Aorta (tissue), 5 donors: ENCODE results near the gene CEP295NL. TPM values are rescaled to one million over a fixed set of nuclear protein-coding genes. Genes with fewer than 3 reads are reported as not detected.
"Not testable (repeated sequence)": the region's sequence is repeated elsewhere in the genome, so short reads cannot be mapped to it uniquely, and the experiment has no call there.

Experiments used
- ATAC-seq: fragments of 200-7000 bp; cut with Tn5 transposase; one replicate; pipeline ENCODE4 v1.9.1; 2022; ENCODE audit warnings: moderate library complexity; ENCODE audit not compliant: low FRiP score
- DNase-seq, 2 donors: peaks; one replicate each; pipeline ENCODE4 v3.0.0-alpha.2; 2020
- H3K27ac ChIP-seq, 2 donors: one replicate each; pipeline ENCODE4 v1.5.1; 2013; ENCODE audit warnings: low read length in 2 of 2, mild to moderate bottlenecking in 2 of 2, moderate library complexity in 2 of 2, control low read depth in 1 of 2, inconsistent platforms in 1 of 2, low read depth in 1 of 2
- H3K27me3 ChIP-seq, 2 donors: one replicate each; pipeline ENCODE4 v1.6.1; 2013; ENCODE audit warnings: control low read depth in 1 of 2, low read length in 1 of 2, mild to moderate bottlenecking in 1 of 2, moderate library complexity in 1 of 2; ENCODE audit not compliant: insufficient read depth in 2 of 2, control insufficient read depth in 1 of 2
- H3K36me3 ChIP-seq, 2 donors: one replicate each; pipeline ENCODE4 v1.6.1; 2013; ENCODE audit warnings: control low read depth in 1 of 2, low read length in 1 of 2, mild to moderate bottlenecking in 1 of 2; ENCODE audit not compliant: insufficient read depth in 2 of 2, control insufficient read depth in 1 of 2
- H3K4me1 ChIP-seq, 2 donors: one replicate each; pipeline ENCODE4 v1.6.1; 2013; ENCODE audit warnings: low read length in 2 of 2, control low read depth in 1 of 2, mild to moderate bottlenecking in 1 of 2, moderate library complexity in 1 of 2; ENCODE audit not compliant: insufficient read depth in 2 of 2, control insufficient read depth in 1 of 2
- H3K4me3 ChIP-seq, 2 donors: one replicate each; pipeline ENCODE4 v1.5.1; 2013; ENCODE audit warnings: low read length in 2 of 2, control low read depth in 1 of 2, mild to moderate bottlenecking in 1 of 2
- H3K9me3 ChIP-seq: one replicate; pipeline ENCODE4 v1.6.1; 2013; ENCODE audit warnings: mild to moderate bottlenecking, low read length; ENCODE audit not compliant: control insufficient read depth
- WGBS, 2 donors: extraction: QIAGEN DNeasy Blood & Tissue Kit; methylation state at CpG; one replicate each; pipeline ENCODE4 v1.1.7; 2013; 5-methylcytosine and 5-hydroxymethylcytosine counted together
- intact Hi-C, 2 donors: fragments of 100-400 bp; cut with DNase I; formaldehyde crosslinking; loops; one replicate each; pipeline versions ENCODE4 v1.14.2 to v1.15.0; 2022
- long read RNA-seq, 2 donors: library from polyadenylated mRNA; unstranded; transcript quantifications; one replicate each; pipeline ENCODE4 v2.0.0, GENCODE V29; 2020 to 2021
- polyA plus RNA-seq, 2 donors: library from polyadenylated mRNA; stranded (reverse); fragments of 200-250 nt; gene quantifications; one replicate each; pipeline ENCODE4 v1.2.3, GENCODE V29; 2013
- total RNA-seq, 2 donors: library from RNA; stranded (reverse); fragmentation: NEBNext Ultra II Directional; extraction: Animal tissue kit (Norgen Biotek cat#: 25700); gene quantifications; one replicate each; pipeline ENCODE4 v1.2.1, GENCODE V29; 2021
- donor health status: healthy with polysubstance abuse.
- donor health status: Bipolar disorder and iron deficiency.
- donor health status: DM: no; HTN: no; CAD: no.
- donor health status: DM: no; HTN: no; CAD: no.
- donor health status: DM: yes; HTN: yes; CAD: no.

The CEP295NL gene, protein sequence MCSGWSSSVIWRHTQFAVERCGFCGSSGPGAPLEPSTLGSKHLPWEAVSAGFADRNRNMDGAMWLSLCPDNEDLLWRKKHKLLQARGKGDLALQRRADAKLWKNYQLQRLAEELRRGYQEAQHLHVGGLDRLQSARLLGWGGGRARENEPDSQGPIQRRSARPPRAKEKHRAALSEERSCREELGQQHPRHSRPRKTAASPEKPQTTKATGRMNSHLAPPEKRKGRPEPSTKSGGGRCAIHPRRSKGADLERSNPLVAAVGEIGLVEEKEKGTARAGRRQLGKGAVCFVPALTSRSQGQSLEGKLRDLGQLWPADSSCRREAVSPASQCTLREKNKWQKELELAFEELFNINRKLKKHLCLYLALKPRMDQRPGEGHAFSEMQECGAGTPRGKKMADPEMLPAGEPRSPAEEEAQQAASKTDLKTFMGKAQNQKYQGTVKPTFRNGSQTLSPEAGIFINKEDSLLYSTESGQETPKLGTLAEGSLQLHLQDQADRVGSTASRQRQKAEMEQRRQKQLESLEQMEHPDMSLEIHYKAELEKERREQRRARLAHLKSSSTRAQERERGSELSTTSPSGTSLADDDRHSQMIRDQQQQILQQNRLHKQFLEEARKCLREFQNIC
- total RNA-seq (10 to 100 TPM; 10.1 to 13.9 TPM), polyA plus RNA-seq (under 1 TPM; 0.25 to 0.82 TPM)
- long read RNA-seq, donor 1, partial matches to known transcripts, result 0 of 8 reads
- long read RNA-seq, donor 1, other reads (novel, unspliced or antisense), result 8 of 8 reads
- long read RNA-seq, donor 2, partial matches to known transcripts, result 0 of 4 reads
- long read RNA-seq, donor 2, other reads (novel, unspliced or antisense), result 4 of 4 reads

DNA sequence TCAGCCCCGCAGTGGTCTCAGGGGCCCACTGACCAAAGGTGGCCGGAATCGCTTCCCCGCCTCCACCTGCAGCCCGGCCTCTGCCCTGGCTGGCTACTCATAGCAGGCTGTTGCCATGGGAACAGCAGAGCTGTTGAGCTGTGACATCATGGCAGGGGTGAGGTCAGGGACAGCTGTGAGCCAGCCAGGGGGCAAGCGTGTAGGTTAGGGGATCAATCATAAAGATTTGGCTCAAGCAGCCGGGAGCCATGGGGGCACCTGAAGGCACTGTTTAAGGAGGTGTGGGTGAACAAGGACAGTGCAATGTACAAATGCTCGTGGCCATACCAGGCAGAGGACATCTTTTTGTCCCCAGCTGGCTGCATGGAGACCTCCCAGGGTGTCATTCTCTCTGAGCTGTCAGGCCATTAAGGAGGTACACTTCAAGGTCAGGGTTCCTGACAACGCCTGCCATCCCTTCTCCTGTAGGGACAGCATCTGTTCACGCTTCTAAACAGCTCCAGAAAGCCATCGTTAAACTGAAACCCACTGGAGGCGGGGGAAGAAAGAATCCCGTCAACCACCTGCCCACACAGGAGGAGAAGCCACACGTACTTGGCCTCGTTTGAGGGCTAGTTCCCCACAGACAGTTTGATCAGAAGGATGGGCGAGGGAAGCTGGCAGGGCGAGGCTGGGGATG, at the start of gene CEP295NL:
TSS of gene CEP295NL (minus strand) at position 101 of the 679 bp plus-strand sequence. CDS start 1,373 bp downstream, outside the sequence.
- ATAC-seq (no peak), DNase-seq (no peak)
- H3K36me3 ChIP-seq, result peaks cover 0 to 4% of the 10 kb centered on the region in 2 donors
- H3K27ac ChIP-seq, result no peak within 1 kb of the TSS
- no peaks in the 10 kb centered on the region for H3K9me3 ChIP-seq
- no peak within 1 kb of the TSS for H3K4me3 ChIP-seq
- WGBS, 2 donors, result 72 to 73% methylated on average over 17 of the region's 17 CpGs
- H3K27me3 ChIP-seq, result no peaks in the 10 kb centered on the region
- intact Hi-C loops, result no loop called here
- H3K4me1 ChIP-seq, result no peaks in the 10 kb centered on the region

DNA sequence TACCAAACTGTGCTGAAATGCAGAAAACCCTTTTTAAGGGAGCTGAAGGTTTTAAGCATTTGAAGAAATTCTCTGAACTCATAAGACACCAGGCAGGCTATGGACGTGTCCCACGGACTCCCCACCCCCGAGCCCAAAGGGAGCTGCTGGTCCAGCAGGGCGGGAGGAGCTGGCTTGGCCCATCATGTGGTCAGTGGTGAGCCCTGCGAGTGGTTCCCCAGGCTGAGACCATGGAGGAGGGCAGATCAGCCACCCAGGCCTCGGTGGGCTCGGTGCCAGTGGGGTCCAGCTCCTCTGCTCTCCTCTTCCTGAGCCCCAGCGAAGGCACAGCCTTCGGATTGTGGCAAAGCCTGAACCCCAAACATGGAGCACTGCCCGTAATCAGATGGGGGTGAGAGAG, 49.7 kb upstream of the CEP295NL start:
- Histone ChIP-seq H3K9me3 (peaks cover 8% of the 10 kb centered on the region), H3K4me1 (no peaks in the 10 kb centered on the region), H3K4me3 (no peak overlapping the region), H3K36me3 (no peaks in the 10 kb centered on the region), H3K27ac (no peak overlapping the region), H3K27me3 (no peaks in the 10 kb centered on the region)
- WGBS, 2 donors, result 91 to 96% methylated on average over 10 of the region's 10 CpGs
- ATAC-seq (no peak), DNase-seq (no peak)
- intact Hi-C loops, result no loop called here

DNA sequence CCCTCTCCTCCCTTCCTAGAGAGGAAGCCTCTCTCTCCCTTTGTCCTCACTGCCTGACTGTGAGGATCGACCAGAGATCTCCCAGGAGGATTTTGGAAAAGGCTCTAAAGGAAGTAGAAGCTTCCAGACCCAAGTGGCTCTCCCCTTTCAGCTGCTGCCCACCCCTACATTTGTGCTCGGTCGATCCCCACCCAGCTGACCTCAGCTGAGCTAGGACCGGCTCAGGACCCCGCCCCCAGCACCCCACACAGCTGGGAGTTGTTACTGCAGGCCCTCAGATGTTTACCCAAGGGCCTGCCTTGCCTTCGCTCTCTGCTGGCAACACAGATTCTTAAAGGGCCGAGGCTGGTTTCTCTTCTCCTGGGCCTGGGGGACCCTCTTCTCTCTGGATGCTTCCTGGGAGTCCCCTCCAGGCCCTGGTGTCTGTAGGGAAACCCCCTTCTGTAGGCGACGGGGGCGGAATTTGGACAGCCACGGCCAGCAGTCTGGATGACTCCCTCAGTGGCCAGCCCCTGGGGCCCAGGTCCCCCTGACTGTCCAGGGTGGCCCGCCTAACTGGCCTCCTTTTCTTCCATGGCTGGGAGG, 49.1 kb upstream of the CEP295NL start:
- ATAC-seq (no peak), DNase-seq (no peak)
- intact Hi-C loops, result no loop called here
- Histone ChIP-seq H3K4me1 (no peaks in the 10 kb centered on the region), H3K36me3 (no peaks in the 10 kb centered on the region), H3K4me3 (no peak overlapping the region), H3K27ac (no peak overlapping the region), H3K9me3 (peaks cover 8% of the 10 kb centered on the region), H3K27me3 (no peaks in the 10 kb centered on the region)
- WGBS, 2 donors, result 48 to 64% methylated on average over 12 of the region's 12 CpGs

DNA sequence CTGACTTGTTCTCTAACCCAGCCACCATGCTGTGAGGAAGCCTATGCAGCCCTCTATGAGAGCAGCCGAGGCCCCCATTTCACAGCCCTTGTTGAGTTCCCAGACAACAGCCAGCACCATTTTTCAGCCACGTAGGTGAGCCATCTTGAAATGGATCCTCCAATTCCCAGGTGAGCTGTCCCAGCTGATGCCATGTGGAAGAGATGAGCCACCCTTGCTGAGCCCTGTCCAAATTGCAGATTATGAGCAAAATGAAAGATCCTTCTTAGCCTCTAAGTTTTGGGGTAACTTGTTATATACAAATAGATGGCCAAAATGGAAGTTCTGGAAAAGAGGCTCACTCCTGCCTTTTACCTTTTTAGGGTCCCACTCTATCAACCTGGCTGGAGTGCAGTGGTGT, 47.9 kb upstream of the CEP295NL start:
- 97 to 98% methylated on average over 2 of the region's 2 CpGs for WGBS, 2 donors
- intact Hi-C loops, result no loop called here
- Histone ChIP-seq H3K4me3 (no peak overlapping the region), H3K9me3 (peaks cover 8% of the 10 kb centered on the region), H3K27me3 (no peaks in the 10 kb centered on the region), H3K27ac (no peak overlapping the region), H3K4me1 (no peaks in the 10 kb centered on the region), H3K36me3 (no peaks in the 10 kb centered on the region)
- ATAC-seq, result no peak
- no peak for DNase-seq

DNA sequence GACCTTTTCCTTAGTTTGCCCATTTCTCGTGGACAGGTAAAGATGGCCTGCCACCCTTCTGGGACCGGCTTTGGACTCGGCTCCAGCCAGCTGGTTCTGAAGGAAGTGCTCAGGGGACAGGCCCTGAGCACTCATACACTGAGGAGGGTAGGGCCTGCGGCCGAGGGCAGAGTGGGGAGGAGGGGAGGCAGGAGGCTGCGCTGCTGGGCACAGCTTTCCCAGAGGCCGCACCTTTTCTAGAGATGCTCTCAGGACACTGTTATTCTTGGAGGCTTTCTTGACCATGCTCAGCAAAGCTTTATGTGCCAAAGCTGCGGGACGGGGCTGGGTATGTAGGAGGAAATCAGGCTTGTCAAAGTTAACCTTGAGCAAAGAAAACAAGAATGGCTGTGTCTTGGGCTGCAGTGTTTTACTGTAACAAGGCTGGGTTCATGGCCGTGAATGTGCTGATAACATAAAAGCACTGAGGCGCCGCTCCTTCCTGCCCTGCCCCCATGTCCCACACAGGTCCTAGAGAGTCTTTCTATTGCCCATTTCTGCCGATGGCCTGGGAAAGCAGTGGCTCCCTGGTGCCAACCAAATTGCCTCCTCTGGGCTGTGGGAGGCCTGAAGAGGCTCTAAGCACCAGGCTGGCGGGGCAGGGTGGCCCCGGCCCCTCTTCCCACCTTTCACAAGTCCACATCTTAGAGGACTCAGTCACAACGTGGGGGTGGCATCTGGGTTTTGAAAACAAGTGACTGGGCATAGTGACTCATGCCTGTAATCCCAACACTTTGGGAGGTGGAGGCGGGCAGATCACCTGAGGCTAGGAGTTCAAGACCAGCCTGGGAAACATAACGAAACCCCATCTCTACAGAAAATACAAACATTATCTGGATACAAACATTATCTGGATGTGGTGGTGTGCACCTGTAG, 44.5 kb upstream of the CEP295NL start:
- Histone ChIP-seq H3K27ac (no peak overlapping the region), H3K27me3 (no peaks in the 10 kb centered on the region), H3K4me1 (no peaks in the 10 kb centered on the region), H3K9me3 (peaks cover 8% of the 10 kb centered on the region), H3K4me3 (no peak overlapping the region), H3K36me3 (no peaks in the 10 kb centered on the region)
- DNase-seq (no peak), ATAC-seq (no peak)
- intact Hi-C loops, result no loop called here
- 46 to 50% methylated on average over 18 of the region's 18 CpGs for WGBS, 2 donors

DNA sequence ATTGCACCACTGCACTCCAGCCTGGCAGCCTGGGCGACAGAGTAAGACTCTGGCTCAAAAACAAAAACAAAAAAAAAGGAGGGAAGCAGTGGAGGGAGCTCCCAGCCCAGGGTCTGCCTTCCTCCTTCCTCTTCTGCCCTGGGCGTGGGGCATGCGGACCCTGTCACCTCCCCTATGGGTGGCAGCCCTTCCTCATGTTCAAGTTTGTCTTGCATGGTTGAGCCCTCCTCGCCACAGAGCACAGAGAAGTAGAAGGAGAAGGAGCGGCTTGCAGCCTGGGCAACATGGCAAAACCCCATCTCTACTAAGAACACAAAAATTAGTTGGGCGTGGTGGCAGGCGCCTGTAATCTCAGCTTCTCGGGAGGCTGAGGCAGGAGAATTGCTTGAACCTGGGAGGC, 43.6 kb upstream of the CEP295NL start:
- Histone ChIP-seq H3K4me1 (no peaks in the 10 kb centered on the region), H3K27ac (no peak overlapping the region), H3K4me3 (no peak overlapping the region), H3K36me3 (no peaks in the 10 kb centered on the region), H3K9me3 (peaks cover 8% of the 10 kb centered on the region), H3K27me3 (no peaks in the 10 kb centered on the region)
- intact Hi-C loops, result no loop called here
- 85 to 87% methylated on average over 7 to 8 of the region's 8 CpGs for WGBS, 2 donors
- ATAC-seq (no peak), DNase-seq (no peak)

DNA sequence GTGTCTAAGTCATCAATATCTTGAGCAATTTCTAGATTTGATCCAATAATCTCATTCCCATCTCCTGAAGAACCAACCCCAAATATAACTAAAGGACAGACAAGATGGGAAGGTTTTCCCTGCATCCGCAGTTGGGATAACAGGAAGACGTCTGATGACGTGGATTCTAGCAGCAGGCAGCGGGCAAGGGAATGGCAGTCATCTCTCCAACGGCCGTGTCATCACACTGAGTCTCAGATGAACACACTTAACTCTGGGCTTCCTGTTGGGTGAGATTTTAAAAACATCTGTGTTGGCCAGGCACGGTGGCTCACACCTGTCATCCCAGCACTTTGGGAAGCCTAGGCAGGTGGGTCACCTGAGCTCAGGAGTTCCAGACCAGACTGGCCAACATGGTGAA, 43.1 kb upstream of the CEP295NL start:
- DNase-seq (no peak), ATAC-seq (no peak)
- Histone ChIP-seq H3K36me3 (no peaks in the 10 kb centered on the region), H3K4me3 (no peak overlapping the region), H3K9me3 (peaks cover 6% of the 10 kb centered on the region), H3K4me1 (no peaks in the 10 kb centered on the region), H3K27ac (no peak overlapping the region), H3K27me3 (no peaks in the 10 kb centered on the region)
- 90 to 93% methylated on average over 7 of the region's 7 CpGs for WGBS, 2 donors
- intact Hi-C loops, result no loop called here

DNA sequence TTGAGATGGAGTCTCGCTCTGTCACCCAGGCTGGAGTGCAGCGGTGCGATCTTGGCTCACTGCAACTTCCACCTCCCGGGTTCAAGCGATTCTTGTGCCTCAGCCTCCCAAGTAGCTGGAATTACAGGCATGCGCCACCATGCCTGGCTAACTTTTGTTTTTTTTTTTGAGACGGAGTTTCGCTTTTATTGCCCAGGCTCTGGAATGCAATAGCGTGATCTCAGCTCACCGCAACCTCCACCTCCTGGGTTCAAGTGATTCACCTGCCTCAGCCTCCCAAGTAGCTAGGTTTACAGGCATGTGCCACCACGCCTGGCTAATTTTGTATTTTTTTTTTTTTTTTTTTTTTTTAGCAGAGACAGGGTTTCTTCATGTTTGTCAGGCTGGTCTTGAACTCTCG, 42.5 kb upstream of the CEP295NL start:
- H3K9me3 ChIP-seq, H3K4me3 ChIP-seq, H3K4me1 ChIP-seq, H3K27me3 ChIP-seq, H3K36me3 ChIP-seq, DNase-seq, intact Hi-C loops, H3K27ac ChIP-seq, ATAC-seq: not testable (repeated sequence)
- 83 to 88% methylated on average over 12 of the region's 12 CpGs for WGBS, 2 donors
